Measurements from ENCODE around the gene IDH3A.

IDH3A gene

GRCh38 chr15:78149068-78149804 is at the start of gene IDH3A:
Gene IDH3A (plus strand): TSS chr15:78149362. CDS start chr15:78149404, 42 bp downstream.
- peak; percentile 99 for DNase-seq

- no peak for DNase-seq
These were observed 48.3 kb upstream of the IDH3A start for GRCh38 chr15:78100886-78101285.

GRCh38 chr15:78101423-78102105 is 47.6 kb upstream of the IDH3A start:
- DNase-seq, result no peak

- no peak for DNase-seq
These were observed 47.0 kb upstream of the IDH3A start for GRCh38 chr15:78102211-78102610.

DNA sequence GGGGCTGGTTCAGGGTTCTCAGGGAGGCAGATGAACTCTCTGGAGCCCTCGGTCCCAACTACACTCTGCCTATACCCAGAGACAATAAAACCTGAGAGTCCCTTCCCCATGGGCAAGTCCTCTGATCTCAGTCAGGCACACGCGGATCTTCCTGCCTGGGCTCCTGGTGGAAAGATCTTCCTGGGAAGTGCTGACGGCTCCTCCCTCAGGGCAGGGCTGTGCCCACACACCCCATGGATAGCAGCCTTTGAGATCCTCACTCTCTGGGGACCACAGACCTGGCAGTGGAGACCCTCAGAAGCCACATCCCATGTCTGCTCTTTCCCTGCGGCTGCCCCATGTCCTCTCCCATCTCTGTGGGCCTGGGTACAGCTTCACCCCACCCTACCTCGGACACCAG is 46.4 kb upstream of the IDH3A start:
- DNase-seq, result no peak

DNA sequence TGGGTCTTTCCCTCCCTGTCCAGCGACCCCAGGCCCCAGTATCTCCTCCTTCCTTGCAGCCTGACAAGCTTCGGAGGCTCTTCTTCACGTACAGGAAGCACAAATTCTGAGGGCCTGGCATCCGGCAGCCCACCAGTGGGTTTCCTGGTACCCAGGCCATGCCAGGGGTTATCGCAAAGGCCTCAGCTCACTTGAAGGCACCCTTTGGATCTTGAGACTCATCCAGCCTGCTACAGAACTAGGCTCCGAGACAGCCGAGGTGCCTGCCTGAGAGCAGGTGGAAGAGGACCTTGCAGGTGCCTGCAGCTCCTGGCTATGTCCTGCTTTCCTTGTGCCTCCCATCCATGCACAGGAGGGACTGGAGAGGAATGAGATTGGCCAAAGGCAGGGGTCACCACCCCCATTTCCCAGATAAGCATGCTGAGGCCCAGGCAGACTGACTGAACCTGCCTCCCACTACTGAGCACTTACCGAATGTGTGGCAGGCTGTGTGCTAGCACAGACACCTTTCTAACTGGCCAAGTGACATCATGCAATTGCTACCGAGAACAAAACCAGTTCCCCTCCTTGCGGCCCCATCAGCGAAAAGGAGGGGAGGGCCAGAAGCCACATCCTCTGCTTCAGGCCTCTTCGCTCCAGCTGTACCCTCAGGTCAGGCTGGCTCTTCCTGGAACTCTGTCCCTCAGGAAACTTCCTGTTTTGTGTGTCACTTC is 45.6 kb upstream of the IDH3A start:
- DNase-seq, result peak; percentile 27

DNA sequence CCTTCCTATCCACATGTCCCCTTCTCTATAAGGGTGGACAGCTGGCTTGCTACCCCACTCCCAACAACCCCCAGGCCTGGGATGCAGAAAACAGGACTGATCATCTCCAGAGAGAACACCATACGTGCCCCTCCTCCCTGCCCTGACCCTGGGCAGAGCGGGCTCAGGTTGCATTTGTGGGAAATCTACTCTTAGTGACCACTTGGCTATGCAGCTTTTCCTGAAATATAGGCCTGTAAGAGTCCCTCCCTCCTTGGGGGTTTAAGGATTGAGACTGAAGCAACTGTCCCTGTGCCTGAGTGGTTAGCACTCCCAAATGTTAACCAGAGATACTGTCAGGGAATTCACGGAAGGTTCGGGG is 45.1 kb upstream of the IDH3A start:
- DNase-seq, result no peak

- DNase-seq, result no peak
These were observed 44.3 kb upstream of the IDH3A start for GRCh38 chr15:78104566-78105475.

DNA sequence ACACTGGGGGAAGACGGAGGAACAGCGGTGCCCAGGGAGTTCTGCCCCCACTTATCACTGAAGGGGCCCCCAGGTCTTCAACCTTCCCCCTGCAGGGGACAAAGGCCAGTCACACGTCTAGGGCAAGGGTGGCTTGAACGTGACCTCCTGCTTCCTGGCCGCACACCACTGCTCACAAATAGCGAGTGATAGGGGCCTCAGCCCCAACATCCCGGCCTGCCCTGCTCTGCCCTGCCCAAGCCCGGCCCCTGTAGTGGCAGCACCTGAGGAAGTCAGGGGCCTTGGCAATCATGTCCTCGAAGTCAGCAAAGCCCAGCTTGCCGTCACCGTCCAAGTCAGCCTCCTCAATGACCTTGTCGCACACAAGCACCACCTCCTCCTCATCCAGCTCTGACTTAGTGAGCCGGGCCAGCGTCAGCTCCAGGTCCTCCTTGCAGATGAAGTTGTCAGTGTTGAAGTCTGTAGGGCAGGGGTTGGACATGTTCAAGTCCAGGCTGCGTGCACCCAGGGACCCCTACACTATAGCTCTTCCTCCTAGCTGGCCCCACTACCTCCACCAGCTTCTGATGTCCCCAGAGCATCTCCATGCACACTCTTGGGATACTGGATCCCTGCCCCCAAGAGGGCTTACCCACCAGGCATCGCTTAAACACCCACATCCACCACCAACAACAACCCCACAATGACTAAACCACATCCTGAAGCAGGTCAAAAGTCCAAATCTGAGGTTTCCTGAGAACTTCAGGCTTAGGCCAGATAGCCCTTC is 43.5 kb upstream of the IDH3A start:
- no peak for DNase-seq

DNA sequence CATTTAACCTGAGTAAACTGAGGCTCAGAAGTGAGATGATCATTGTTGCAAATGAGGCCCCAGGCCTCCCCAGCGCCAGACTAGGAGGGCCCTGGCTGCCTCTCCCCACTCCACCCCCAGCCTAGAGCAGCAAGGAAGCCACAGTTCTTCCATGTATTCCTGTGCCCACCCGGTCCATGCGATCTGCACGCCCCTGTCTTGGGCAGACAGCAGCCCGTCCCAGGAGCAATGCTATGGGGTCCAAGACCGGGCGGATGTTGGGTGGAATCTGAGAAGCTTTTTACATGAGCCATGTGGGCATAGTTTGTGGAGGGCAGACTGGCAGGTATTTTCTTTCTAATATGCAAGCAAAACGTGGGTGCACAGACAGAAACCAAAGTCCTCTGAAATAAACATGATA is 41.7 kb upstream of the IDH3A start:
- DNase-seq, result no peak

GRCh38 chr15:78108300-78109084 is 40.7 kb upstream of the IDH3A start:
- peak; percentile 91 for DNase-seq

GRCh38 chr15:78109156-78109555 is 40.0 kb upstream of the IDH3A start:
- DNase-seq, result no peak

DNA sequence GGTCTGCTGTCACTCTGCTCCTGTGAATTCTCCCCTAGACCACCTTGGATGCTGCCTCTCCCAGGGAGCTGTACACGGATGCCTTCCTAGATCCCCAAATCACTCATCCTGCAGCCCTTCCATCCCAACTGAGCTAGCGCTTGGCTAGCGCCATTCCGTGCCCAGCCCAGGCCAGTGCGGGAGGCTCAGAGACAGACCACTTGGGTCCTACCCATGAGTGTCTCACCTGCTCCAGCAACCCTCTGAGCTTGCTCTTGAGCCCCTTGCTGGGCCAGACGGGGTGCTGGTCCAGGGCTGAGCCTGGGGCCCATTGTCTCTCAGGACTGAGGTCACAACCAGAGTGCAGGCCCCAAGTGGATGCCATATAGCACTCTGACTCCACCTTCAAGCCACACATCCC is 39.1 kb upstream of the IDH3A start:
- no peak for DNase-seq

DNA sequence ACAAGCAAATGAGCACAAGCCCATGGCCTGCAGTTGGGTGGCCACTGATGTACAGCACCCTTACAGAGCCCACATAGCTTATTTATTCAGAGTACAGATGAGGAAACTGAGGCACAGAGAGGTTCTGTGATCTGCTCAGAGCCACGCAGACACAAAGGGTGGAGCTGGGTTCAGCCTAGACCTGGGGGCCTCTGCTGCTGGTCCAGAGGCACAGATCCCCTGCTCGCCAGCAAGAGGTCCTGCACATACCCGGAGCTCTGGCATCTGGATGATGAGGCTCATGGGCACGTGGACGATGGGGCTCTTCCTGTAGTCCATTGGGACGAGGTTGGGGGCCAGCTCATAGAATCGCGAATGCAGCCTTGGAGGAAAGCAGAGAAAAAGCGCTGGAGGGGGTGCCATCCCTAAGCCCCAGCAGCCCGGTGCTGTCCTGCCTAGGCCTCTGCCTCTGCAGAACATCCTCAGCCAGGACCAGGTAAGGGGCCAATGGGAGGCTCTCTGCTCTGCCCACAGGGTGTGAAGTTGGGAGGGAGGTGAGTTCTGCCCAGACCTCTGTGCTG is 38.2 kb upstream of the IDH3A start:
- no peak for DNase-seq

DNA sequence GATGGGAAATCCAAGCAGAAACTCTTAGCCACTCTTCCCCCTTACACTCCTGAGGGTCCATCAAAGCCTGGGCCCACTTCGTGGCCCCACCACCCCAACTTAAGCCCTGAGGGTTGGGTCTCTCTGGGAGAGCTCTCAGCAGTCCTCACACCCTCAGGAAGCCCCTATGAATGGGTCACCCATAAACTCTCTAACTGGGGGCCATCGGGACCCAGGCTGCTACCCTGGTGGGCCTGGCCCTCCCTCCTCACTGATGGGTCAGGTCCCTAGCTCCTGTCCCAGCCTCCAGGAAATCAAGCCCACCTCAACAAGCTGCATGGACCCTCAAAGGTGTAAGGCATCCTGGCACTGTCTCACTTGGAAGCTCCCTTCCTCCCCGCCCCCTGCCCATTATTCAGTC is 37.4 kb upstream of the IDH3A start:
- DNase-seq, result no peak

DNA sequence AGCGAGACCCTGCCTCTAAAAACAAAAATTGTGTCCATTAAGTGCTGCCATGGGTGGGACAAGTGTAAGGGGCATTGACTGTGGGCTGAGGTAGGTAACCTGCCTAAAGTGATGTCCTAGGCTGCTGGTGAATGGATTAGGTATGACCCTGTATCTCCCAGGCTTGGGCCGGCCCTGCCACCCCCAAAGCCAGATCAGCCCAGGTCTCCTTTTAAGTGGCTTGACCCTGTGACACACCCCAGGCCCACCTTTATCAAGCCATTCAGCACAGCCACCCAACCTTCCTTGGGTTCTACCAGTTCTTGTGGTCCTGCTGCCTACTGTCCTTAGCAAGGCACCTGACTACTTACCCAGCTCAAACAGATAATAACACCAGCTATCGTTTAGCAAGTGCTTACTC is 36.6 kb upstream of the IDH3A start:
- no peak for DNase-seq

DNA sequence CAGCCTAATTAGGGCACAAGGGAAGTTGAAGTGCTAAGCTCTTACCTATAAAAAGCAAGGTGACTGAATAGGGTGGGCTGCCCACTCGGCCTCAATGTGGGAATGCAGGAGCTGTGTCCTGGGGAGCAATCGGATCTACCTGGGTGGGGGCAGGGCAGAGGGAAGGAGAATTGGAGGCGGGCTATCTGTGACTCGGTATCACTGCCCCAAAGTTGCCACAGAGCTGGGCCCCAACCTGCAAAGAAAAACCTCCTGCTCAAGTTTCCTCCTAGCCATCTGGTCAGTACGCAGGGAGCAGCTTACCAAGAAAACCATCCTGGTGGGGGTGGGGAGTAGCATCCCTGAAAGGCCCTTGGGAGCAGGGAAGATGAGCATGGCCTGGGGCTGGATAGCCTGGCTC is 28.6 kb upstream of the IDH3A start:
- DNase-seq, result no peak

DNA sequence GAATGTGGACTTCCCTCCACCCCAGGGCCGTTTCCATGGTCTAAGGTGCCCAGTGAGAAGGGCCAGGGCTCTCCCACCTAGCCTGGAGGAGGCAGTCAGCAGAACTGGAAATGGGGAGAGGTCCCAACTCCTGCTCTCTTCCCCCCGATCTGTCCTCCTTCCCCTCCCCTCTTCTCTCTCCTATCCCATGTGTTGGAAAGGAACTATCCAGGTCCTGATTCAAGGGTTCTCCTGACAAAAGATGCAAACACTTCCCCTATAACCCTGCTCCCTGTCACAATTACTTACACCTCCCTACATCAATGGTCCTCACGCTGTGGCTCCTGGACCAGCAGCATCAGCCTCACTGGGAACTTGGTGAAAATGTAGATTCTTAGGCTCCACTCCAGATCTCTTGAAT is 23.9 kb upstream of the IDH3A start:
- DNase-seq, result no peak

- DNase-seq, result no peak
These were observed 21.3 kb upstream of the IDH3A start for GRCh38 chr15:78127882-78128281.

- no peak for DNase-seq
These were observed 19.9 kb upstream of the IDH3A start for GRCh38 chr15:78129077-78129750.
